AML-193 (cell line): ENCODE data around the gene ADSS1.

Experiments used
- DNase-seq, 2 experiments: peaks; one replicate each; lab custom pipeline; 2025; lab: John Stamatoyannopoulos, UW

ADSS1 gene

GRCh38 chr14:104700225-104700651 is 23.8 kb upstream of the ADSS1 start:
- no peak for DNase-seq

GRCh38 chr14:104700747-104701217 is 23.2 kb upstream of the ADSS1 start:
- no peak for DNase-seq

DNA sequence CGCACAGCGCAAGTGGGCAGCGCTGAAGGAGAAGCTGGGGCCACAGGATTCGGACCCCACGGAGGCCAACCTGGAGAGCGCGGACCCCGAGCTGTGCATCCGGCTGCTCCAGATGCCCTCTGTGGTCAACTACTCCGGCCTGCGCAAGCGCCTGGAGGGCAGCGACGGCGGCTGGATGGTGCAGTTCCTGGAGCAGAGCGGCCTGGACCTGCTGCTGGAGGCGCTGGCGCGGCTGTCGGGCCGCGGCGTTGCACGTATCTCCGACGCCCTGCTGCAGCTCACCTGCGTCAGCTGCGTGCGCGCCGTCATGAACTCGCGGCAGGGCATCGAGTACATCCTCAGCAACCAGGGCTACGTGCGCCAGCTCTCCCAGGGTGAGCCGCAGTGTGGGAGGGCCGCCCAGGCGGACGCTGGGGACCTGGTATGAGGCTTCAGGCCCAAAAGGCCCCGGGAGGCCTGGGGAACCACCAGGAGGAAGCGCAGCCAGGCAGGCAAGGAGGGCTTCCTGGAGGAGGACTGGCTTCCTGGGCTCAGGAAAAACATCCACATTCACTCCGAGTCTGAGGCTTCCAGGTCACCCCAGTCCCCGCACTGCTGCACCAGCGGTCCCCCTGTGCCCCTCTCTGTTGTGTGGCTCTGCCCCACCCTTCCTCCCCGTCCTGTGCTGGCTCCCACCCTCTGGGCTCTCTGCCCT is 22.5 kb upstream of the ADSS1 start:
- DNase-seq = no peak

DNA sequence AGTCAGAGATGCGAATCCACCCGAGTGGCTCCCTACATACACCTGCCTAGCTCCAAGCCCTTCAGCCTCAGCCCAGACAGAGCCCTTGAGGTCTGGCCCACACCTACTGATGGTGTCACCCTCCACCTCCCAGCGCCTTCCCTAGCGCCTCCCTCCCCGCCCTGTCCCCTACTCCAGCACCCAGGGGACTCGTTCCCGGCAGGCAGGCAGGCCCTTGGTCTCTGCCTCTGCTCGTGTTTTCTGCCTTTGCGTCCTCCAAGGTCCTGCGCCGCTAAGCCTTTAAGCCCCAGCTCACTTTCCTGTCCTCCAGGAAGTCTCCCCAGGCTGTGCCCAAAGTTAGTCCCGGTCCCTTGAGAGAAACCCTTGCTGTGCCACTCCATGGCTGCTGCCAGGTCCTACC is 21.9 kb upstream of the ADSS1 start:
- no peak for DNase-seq

GRCh38 chr14:104702673-104703072 is 21.4 kb upstream of the ADSS1 start:
- DNase-seq = no peak

GRCh38 chr14:104703269-104703668 is 20.8 kb upstream of the ADSS1 start:
- DNase-seq = no peak

GRCh38 chr14:104704252-104704651 is 19.8 kb upstream of the ADSS1 start:
- no peak for DNase-seq

DNA sequence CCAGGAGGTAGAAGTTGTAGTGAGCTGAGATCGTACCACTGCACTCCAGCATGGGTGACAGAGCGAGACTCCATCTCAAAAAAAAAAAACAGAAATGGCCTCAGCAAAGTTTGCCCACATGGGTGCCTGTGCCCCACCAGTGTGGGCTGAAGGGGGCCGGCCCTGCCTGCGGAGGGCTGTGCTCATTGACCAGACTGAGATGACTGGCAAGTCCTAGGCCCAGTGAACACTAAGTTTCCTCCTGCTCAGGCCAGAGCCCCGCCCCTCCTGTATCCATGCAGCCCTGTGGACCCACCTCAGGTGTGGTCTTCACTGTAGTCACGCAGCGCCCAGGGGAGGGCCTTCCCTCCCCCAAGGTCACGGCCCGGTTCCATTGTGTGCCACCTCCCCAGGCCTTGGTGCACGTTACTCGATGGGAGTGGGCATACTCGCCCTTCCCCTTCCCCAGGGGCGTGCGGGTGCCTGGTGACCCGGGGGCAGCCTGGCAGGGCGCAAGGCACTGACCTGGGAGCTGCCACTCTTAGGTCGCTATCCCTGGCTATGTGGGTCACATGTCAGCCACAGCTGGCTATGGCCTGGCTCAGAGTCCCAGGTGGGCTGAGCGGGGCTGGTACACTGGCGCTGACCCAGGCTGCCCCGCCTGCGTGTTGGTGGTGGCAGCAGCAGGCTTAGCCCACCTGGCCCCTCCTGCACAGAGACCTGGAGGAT is 18.5 kb upstream of the ADSS1 start:
- no peak for DNase-seq

DNA sequence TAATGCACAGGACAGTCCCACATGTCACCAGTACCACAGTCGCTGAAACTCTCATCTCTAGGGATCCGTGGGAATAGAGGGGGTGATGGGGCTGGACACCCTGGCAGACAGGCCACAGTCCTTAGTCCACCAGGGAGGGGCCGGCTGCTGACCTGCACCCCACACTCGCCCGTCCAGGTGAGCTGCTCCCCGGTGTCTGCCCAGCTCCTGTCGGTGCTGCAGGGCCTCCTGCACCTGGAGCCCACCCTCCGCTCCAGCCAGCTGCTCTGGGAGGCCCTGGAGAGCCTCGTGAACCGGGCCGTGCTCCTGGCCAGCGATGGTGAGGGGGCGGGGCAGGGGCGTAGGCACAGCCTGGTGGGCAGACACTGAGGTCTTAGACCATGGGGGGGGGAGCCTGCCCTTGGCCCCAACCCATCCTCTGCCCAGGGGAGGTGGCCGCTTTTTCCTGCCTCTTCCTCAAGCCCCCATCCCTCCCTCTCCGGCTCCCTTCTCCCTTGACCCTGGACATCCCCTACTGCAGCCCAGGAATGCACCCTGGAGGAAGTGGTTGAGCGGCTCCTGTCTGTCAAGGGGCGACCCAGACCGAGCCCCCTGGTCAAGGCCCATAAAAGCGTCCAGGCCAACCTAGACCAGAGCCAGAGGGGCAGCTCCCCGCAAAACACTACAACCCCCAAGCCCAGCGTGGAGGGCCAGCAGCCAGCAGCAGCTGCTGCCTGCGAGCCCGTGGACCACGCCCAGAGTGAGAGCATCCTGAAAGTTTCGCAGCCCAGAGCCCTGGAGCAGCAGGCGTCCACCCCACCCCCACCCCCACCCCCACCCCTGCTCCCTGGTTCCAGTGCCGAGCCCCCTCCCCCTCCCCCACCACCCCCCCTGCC is 17.1 kb upstream of the ADSS1 start:
- DNase-seq = no peak

DNA sequence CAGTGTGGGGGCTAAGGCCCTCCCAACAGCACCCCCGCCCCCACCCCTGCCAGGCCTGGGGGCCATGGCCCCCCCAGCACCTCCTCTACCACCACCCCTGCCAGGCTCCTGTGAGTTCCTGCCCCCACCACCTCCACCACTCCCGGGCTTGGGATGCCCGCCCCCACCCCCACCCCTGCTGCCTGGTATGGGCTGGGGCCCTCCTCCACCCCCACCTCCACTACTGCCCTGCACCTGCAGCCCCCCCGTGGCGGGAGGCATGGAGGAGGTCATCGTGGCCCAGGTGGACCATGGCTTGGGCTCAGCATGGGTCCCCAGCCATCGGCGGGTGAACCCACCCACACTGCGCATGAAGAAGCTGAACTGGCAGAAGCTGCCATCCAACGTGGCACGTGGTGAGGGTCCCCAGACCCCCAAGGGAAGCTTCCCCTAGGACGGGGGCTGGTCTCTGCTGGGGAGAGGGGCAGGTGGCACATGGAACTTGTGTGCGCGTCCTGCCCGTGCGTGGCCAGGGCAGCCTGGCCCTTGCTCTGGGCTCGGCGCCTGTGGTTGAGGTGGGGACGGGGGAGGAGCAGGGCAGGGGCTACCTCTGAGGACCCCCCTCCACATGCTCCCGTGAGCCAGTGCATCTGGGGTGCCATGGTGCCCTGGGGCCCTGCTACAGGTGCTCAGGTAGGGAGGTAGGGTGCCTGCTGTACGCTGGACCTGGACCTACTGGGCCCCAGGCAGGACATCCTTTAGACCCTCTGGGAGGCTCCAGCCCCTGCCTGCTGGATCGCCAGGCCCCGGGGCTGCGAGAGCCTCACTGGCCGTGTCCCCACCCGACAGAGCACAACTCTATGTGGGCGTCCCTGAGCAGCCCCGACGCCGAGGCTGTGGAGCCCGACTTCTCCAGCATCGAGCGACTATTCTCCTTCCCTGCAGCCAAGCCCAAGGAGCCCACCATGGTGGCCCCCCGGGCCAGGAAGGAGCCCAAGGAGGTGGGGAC is 16.1 kb upstream of the ADSS1 start:
- no peak for DNase-seq

GRCh38 chr14:104708606-104709268 is 15.3 kb upstream of the ADSS1 start:
- DNase-seq = peak; percentile 27 to 43

- no peak for DNase-seq
Measured at GRCh38 chr14:104709387-104710039, 14.5 kb upstream of the ADSS1 start.

GRCh38 chr14:104710071-104710735 is 13.8 kb upstream of the ADSS1 start:
- no peak for DNase-seq

DNA sequence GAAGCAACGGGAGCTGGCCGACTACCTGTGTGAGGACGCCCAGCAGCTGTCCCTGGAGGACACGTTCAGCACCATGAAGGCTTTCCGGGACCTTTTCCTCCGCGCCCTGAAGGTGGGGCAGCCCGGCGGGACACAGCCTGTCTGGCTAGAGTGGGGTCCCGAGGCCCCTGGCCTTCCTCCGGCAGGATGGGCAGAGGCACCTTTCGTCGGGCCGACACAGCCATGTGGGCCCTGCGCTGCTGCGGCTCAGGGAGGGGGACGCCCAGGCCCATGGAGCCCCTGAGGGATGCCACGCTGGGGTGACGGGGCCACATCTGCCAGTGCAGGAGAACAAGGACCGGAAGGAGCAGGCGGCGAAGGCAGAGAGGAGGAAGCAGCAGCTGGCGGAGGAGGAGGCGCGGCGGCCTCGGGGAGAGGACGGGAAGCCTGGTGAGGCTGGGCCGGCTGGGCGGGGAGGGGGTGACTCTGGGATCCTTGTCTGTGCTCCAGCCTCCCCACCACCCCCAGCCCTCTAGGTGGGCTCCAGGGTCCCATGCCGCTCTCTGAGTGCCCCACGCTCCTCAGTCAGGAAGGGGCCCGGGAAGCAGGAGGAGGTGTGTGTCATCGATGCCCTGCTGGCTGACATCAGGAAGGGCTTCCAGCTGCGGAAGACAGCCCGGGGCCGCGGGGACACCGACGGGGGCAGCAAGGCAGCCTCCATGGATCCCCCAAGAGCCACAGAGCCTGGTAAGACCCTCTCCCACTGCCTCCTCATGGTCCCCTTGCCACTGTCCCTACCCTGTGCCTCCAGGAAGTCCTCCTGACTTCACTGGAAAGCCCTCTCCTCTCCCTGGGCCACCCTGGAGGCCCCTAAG is 10.9 kb upstream of the ADSS1 start:
- DNase-seq = no peak

DNA sequence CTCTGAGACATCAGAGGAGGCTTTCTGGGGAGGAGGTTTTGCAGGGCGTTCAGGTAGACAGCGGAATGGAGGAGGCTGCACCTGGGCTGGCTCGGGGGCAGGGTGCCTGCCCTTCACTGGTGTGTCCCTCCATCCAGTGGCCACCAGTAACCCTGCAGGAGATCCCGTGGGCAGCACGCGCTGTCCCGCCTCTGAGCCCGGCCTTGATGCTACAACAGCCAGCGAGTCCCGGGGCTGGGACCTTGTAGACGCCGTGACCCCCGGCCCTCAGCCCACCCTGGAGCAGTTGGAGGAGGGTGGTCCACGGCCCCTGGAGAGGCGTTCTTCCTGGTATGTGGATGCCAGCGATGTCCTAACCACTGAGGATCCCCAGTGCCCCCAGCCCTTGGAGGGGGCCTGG is 10.0 kb upstream of the ADSS1 start:
- DNase-seq = no peak

- no peak for DNase-seq
Measured at GRCh38 chr14:104714681-104715080, 9.3 kb upstream of the ADSS1 start.

DNA sequence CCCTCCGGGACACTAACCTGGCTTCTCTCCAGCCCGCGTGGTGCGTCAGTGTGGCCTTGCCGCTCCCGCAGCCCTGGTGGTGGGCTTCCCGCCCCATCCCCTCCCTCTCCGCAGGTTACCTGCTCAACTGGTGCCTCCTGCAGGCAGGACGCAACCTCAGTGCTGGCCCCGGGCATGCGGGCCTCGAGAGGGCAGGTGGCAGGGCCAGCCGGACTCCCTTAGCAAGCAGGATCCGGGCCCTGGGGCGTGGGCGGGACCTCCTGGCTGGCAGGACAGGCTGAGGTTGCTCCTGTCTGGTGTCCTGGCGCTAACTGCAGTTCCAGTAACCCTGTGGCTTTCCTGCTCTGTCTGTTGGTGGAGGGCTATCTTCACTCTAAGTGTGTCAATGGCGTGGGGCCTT is 8.6 kb upstream of the ADSS1 start:
- DNase-seq = no peak

GRCh38 chr14:104715871-104716270 is 8.2 kb upstream of the ADSS1 start:
- no peak for DNase-seq

GRCh38 chr14:104717137-104717536 is 6.9 kb upstream of the ADSS1 start:
- DNase-seq = no peak
